ENCODE data around the gene GREB1. TPM values are rescaled to one million over a fixed set of nuclear protein-coding genes. Genes with fewer than 3 reads are reported as not detected.

GREB1 gene
- total and polyA plus RNA-seq, 4 donors, result 12.8 to 36.6 (median 19.3) TPM

- no peak for DNase-seq (ENCODE audit: low read depth in 4 of 6, low spot score in 6 of 6)
- 97% methylated on average over 7 of the region's 10 CpGs for WGBS (ENCODE audit: insufficient coverage)
- Histone ChIP-seq H3K4me1 (ENCODE audit: control insufficient read depth, insufficient read depth, low read length) (peaks cover 7% of the 10 kb centered on the region), H3K27ac (ENCODE audit: low read depth, low read length) (no peak overlapping the region), H3K4me3 (ENCODE audit: low read depth, low read length) (no peak overlapping the region), H3K27me3 (ENCODE audit: control insufficient read depth, insufficient read depth, low read length) (peaks cover 2% of the 10 kb centered on the region), H3K36me3 (ENCODE audit: control insufficient read depth, insufficient read depth, low read length) (peaks cover 5% of the 10 kb centered on the region), H3K9me3 (ENCODE audit: control insufficient read depth, insufficient read depth, low read length) (no peaks in the 10 kb centered on the region)
Measured at GRCh38 chr2:11558214-11558886, 24.5 kb downstream of the GREB1 start.

GRCh38 chr2:11559066-11559785, 25.4 kb downstream of the GREB1 start:
- Histone ChIP-seq H3K4me3 (ENCODE audit: low read depth, low read length) (no peak overlapping the region), H3K9me3 (ENCODE audit: control insufficient read depth, insufficient read depth, low read length) (no peaks in the 10 kb centered on the region), H3K27me3 (ENCODE audit: control insufficient read depth, insufficient read depth, low read length) (peaks cover 2% of the 10 kb centered on the region), H3K36me3 (ENCODE audit: control insufficient read depth, insufficient read depth, low read length) (peaks cover 5% of the 10 kb centered on the region), H3K4me1 (ENCODE audit: control insufficient read depth, insufficient read depth, low read length) (peaks cover 7% of the 10 kb centered on the region), H3K27ac (ENCODE audit: low read depth, low read length) (no peak overlapping the region)
- WGBS (ENCODE audit: insufficient coverage), result 67% methylated on average over 15 of the region's 18 CpGs
- DNase-seq (ENCODE audit: low read depth in 4 of 6, low spot score in 6 of 6), result no peak

GRCh38 chr2:11559786-11560155, 25.9 kb downstream of the GREB1 start:
- no peak overlapping the region for H3K4me3 ChIP-seq (ENCODE audit: low read depth, low read length)
- WGBS (ENCODE audit: insufficient coverage), result 68% methylated on average over 7 of the region's 7 CpGs
- H3K4me1 ChIP-seq (ENCODE audit: control insufficient read depth, insufficient read depth, low read length), result peaks cover 7% of the 10 kb centered on the region
- no peak for DNase-seq (ENCODE audit: low read depth in 4 of 6, low spot score in 6 of 6)
- no peak overlapping the region for H3K27ac ChIP-seq (ENCODE audit: low read depth, low read length)
- H3K36me3 ChIP-seq (ENCODE audit: control insufficient read depth, insufficient read depth, low read length), result peaks cover 5% of the 10 kb centered on the region
- H3K27me3 ChIP-seq (ENCODE audit: control insufficient read depth, insufficient read depth, low read length), result peaks cover 2% of the 10 kb centered on the region
- H3K9me3 ChIP-seq (ENCODE audit: control insufficient read depth, insufficient read depth, low read length), result no peaks in the 10 kb centered on the region

GRCh38 chr2:11560806-11561205, 27.0 kb downstream of the GREB1 start:
- no peak for DNase-seq (ENCODE audit: low read depth in 4 of 6, low spot score in 6 of 6)
- H3K27me3 ChIP-seq (ENCODE audit: control insufficient read depth, insufficient read depth, low read length), result peaks cover 2% of the 10 kb centered on the region
- no peak overlapping the region for H3K4me3 ChIP-seq (ENCODE audit: low read depth, low read length)
- peaks cover 5% of the 10 kb centered on the region for H3K36me3 ChIP-seq (ENCODE audit: control insufficient read depth, insufficient read depth, low read length)
- 67% methylated on average over 1 of the region's 3 CpGs for WGBS (ENCODE audit: insufficient coverage)
- H3K9me3 ChIP-seq (ENCODE audit: control insufficient read depth, insufficient read depth, low read length), result no peaks in the 10 kb centered on the region
- no peak overlapping the region for H3K27ac ChIP-seq (ENCODE audit: low read depth, low read length)
- H3K4me1 ChIP-seq (ENCODE audit: control insufficient read depth, insufficient read depth, low read length), result peaks cover 7% of the 10 kb centered on the region

- WGBS (ENCODE audit: insufficient coverage), result 93% methylated on average over 8 of the region's 10 CpGs
- DNase-seq (ENCODE audit: low read depth in 4 of 6, low spot score in 6 of 6), result no peak
- Histone ChIP-seq H3K36me3 (ENCODE audit: control insufficient read depth, insufficient read depth, low read length) (peaks cover 5% of the 10 kb centered on the region), H3K27me3 (ENCODE audit: control insufficient read depth, insufficient read depth, low read length) (no peaks in the 10 kb centered on the region), H3K4me3 (ENCODE audit: low read depth, low read length) (no peak overlapping the region), H3K27ac (ENCODE audit: low read depth, low read length) (no peak overlapping the region), H3K4me1 (ENCODE audit: control insufficient read depth, insufficient read depth, low read length) (peaks cover 11% of the 10 kb centered on the region), H3K9me3 (ENCODE audit: control insufficient read depth, insufficient read depth, low read length) (no peaks in the 10 kb centered on the region)
Measured at GRCh38 chr2:11562011-11562410, 28.2 kb downstream of the GREB1 start.

- H3K36me3 ChIP-seq (ENCODE audit: control insufficient read depth, insufficient read depth, low read length), result peaks cover 5% of the 10 kb centered on the region
- no peak overlapping the region for H3K27ac ChIP-seq (ENCODE audit: low read depth, low read length)
- H3K9me3 ChIP-seq (ENCODE audit: control insufficient read depth, insufficient read depth, low read length), result no peaks in the 10 kb centered on the region
- H3K4me3 ChIP-seq (ENCODE audit: low read depth, low read length), result no peak overlapping the region
- no peak for DNase-seq (ENCODE audit: low read depth in 4 of 6, low spot score in 6 of 6)
- peaks cover 11% of the 10 kb centered on the region for H3K4me1 ChIP-seq (ENCODE audit: control insufficient read depth, insufficient read depth, low read length)
- 91% methylated on average over 5 of the region's 5 CpGs for WGBS (ENCODE audit: insufficient coverage)
- H3K27me3 ChIP-seq (ENCODE audit: control insufficient read depth, insufficient read depth, low read length), result no peaks in the 10 kb centered on the region
Measured at GRCh38 chr2:11562476-11562875, 28.6 kb downstream of the GREB1 start.

GRCh38 chr2:11563784-11564666, 30.2 kb downstream of the GREB1 start:
- peaks cover 10% of the 10 kb centered on the region for H3K4me1 ChIP-seq (ENCODE audit: control insufficient read depth, insufficient read depth, low read length)
- DNase-seq (ENCODE audit: low read depth in 4 of 6, low spot score in 6 of 6), result no peak
- H3K4me3 ChIP-seq (ENCODE audit: low read depth, low read length), result no peak overlapping the region
- H3K27ac ChIP-seq (ENCODE audit: low read depth, low read length), result no peak overlapping the region
- H3K9me3 ChIP-seq (ENCODE audit: control insufficient read depth, insufficient read depth, low read length), result no peaks in the 10 kb centered on the region
- H3K36me3 ChIP-seq (ENCODE audit: control insufficient read depth, insufficient read depth, low read length), result peaks cover 5% of the 10 kb centered on the region
- no peaks in the 10 kb centered on the region for H3K27me3 ChIP-seq (ENCODE audit: control insufficient read depth, insufficient read depth, low read length)
- WGBS (ENCODE audit: insufficient coverage), result 96% methylated on average over 8 of the region's 8 CpGs

- H3K4me3 ChIP-seq (ENCODE audit: low read depth, low read length), result no peak overlapping the region
- H3K27ac ChIP-seq (ENCODE audit: low read depth, low read length), result no peak overlapping the region
- 89% methylated on average over 4 of the region's 7 CpGs for WGBS (ENCODE audit: insufficient coverage)
- no peaks in the 10 kb centered on the region for H3K9me3 ChIP-seq (ENCODE audit: control insufficient read depth, insufficient read depth, low read length)
- peaks cover 7% of the 10 kb centered on the region for H3K4me1 ChIP-seq (ENCODE audit: control insufficient read depth, insufficient read depth, low read length)
- no peaks in the 10 kb centered on the region for H3K27me3 ChIP-seq (ENCODE audit: control insufficient read depth, insufficient read depth, low read length)
- peaks cover 5% of the 10 kb centered on the region for H3K36me3 ChIP-seq (ENCODE audit: control insufficient read depth, insufficient read depth, low read length)
- DNase-seq (ENCODE audit: low read depth in 4 of 6, low spot score in 6 of 6), result no peak
Measured at GRCh38 chr2:11564816-11565567, 31.1 kb downstream of the GREB1 start.

GRCh38 chr2:11566383-11566782, 32.5 kb downstream of the GREB1 start:
- no peak overlapping the region for H3K4me3 ChIP-seq (ENCODE audit: low read depth, low read length)
- H3K9me3 ChIP-seq (ENCODE audit: control insufficient read depth, insufficient read depth, low read length), result no peaks in the 10 kb centered on the region
- H3K27me3 ChIP-seq (ENCODE audit: control insufficient read depth, insufficient read depth, low read length), result no peaks in the 10 kb centered on the region
- H3K4me1 ChIP-seq (ENCODE audit: control insufficient read depth, insufficient read depth, low read length), result peaks cover 10% of the 10 kb centered on the region
- no peak overlapping the region for H3K27ac ChIP-seq (ENCODE audit: low read depth, low read length)
- DNase-seq (ENCODE audit: low read depth in 4 of 6, low spot score in 6 of 6), result no peak
- peaks cover 5% of the 10 kb centered on the region for H3K36me3 ChIP-seq (ENCODE audit: control insufficient read depth, insufficient read depth, low read length)
- 84% methylated on average over 12 of the region's 14 CpGs for WGBS (ENCODE audit: insufficient coverage)

Measured in spinal cord (tissue), 10 donors.